Measurements from ENCODE around the gene CSTF2.

GRCh38 chrX:100863326-100863864 is 43.2 kb downstream of the CSTF2 start:
- no peak for TF ChIP-seq CTCF (IDR thresholded peaks at IDR 0.05; ENCODE audit: low read depth, low read length)
- no peak for TF ChIP-seq POLR2A (IDR thresholded peaks at IDR 0.05; ENCODE audit: extremely low read depth, insufficient read length)
- TF ChIP-seq MYC (IDR thresholded peaks at IDR 0.05; ENCODE audit: low read depth, low read length) = no peak

All from NB4 (cell line).